Neural progenitor cell (in vitro differentiated cells): ENCODE data around the gene F8. TPM values are rescaled to one million over a fixed set of nuclear protein-coding genes. Genes with fewer than 3 reads are reported as not detected.

Experiments
- DNase-seq: peaks from one replicate; pipeline ENCODE4 v3.0.0-alpha.2; 2016; ENCODE audit warnings: low spot score
- H2AFZ ChIP-seq: fragments of 200-600 bp; sonication (generic); replicated peaks from 2 replicates; pipeline ENCODE4 v1.6.1; 2016; ENCODE audit warnings: antibody characterized with exemption
- H3F3A ChIP-seq: fragments of 200-600 bp; sonication (generic); 2 replicates; pipeline ENCODE4 v1.6.1; 2016; ENCODE audit warnings: antibody characterized with exemption, low read depth
- H3K27ac ChIP-seq: fragments of 200-600 bp; sonication (generic); 2 replicates; pipeline ENCODE4 v1.5.1; 2016; ENCODE audit warnings: mild to moderate bottlenecking
- H3K27me3 ChIP-seq: fragments of 200-600 bp; sonication (generic); 2 replicates; pipeline ENCODE4 v1.6.1; 2016; ENCODE audit warnings: mild to moderate bottlenecking, moderate library complexity
- H3K36me3 ChIP-seq: fragments of 200-600 bp; sonication (generic); 2 replicates; pipeline ENCODE4 v1.5.1; 2016
- H3K4me1 ChIP-seq: fragments of 200-600 bp; sonication (generic); 2 replicates; pipeline ENCODE4 v1.6.1; 2016; ENCODE audit warnings: mixed run types
- H3K4me2 ChIP-seq: fragments of 200-600 bp; sonication (generic); 2 replicates; pipeline ENCODE4 v1.6.1; 2016
- H3K4me3 ChIP-seq: fragments of 200-600 bp; sonication (generic); 2 replicates; pipeline ENCODE4 v1.5.1; 2016
- H3K79me2 ChIP-seq: fragments of 200-600 bp; sonication (generic); 2 replicates; pipeline ENCODE4 v1.6.1; 2016; ENCODE audit warnings: low read depth
- H3K9ac ChIP-seq: fragments of 200-600 bp; sonication (generic); 2 replicates; pipeline ENCODE4 v1.6.1; 2016
- H3K9me3 ChIP-seq: fragments of 200-600 bp; sonication (generic); 2 replicates; pipeline ENCODE4 v1.5.1; 2016; ENCODE audit warnings: low read depth
- H4K20me1 ChIP-seq: fragments of 200-600 bp; sonication (generic); 2 replicates; pipeline ENCODE4 v1.6.1; 2016; ENCODE audit warnings: low read depth
- H3K27ac Mint-ChIP-seq: 3 replicates; pipeline ENCODE4 v1.8.0; 2021; ENCODE audit warnings: mixed read lengths
- H3K27me3 Mint-ChIP-seq: 2 replicates; pipeline ENCODE4 v1.8.0; 2022; ENCODE audit warnings: low read depth, mild to moderate bottlenecking, inconsistent platforms, moderate library complexity, mixed read lengths; ENCODE audit not compliant: insufficient read depth
- H3K36me3 Mint-ChIP-seq: 3 replicates; pipeline ENCODE4 v1.8.0; 2021; ENCODE audit warnings: mixed read lengths
- H3K4me1 Mint-ChIP-seq: 3 replicates; pipeline ENCODE4 v1.8.0; 2021; ENCODE audit warnings: mixed read lengths
- H3K4me3 Mint-ChIP-seq: 3 replicates; pipeline ENCODE4 v1.8.0; 2021; ENCODE audit warnings: mild to moderate bottlenecking, moderate library complexity, mixed read lengths
- H3K9me3 Mint-ChIP-seq: 3 replicates; pipeline ENCODE4 v1.8.0; 2020; ENCODE audit warnings: mixed read lengths
- CTCF ChIP-seq: fragments of 200-600 bp; sonication (generic); IDR thresholded peaks from 2 replicates; pipeline ENCODE4 v1.5.1; 2017; ENCODE audit warnings: antibody characterized with exemption, mild to moderate bottlenecking
- EZH2 ChIP-seq: fragments of 200-600 bp; sonication (generic); IDR thresholded peaks from 2 replicates; pipeline ENCODE4 v1.6.1; 2017; ENCODE audit warnings: antibody characterized with exemption, mild to moderate bottlenecking, moderate library complexity
- EZH2phosphoT487 ChIP-seq: fragments of 200-600 bp; sonication (generic); IDR thresholded peaks from 2 replicates; pipeline ENCODE4 v1.6.1; 2017; ENCODE audit warnings: antibody characterized with exemption
- total RNA-seq: library from RNA; depleted of rRNA; stranded (reverse); fragments of >200 nt; gene quantifications from 2 replicates; pipeline ENCODE4 v1.2.3, GENCODE V29; 2015; ENCODE audit warnings: low replicate concordance

F8 gene
- total RNA-seq, 1 donor from 2014 or later, result 4.8 TPM

- Mint-ChIP-seq H3K4me1 (peaks cover 13% of the 10 kb centered on the region), H3K4me3 (no peak overlapping the region), H3K27me3 (peaks cover 2% of the 10 kb centered on the region), H3K36me3 (no peaks in the 10 kb centered on the region), H3K27ac (no peak overlapping the region), H3K9me3 (peaks cover 17% of the 10 kb centered on the region)
- Histone ChIP-seq H3F3A (no peaks in the 10 kb centered on the region), H3K9ac (no peak overlapping the region), H3K79me2 (no peaks in the 10 kb centered on the region), H3K4me3 (no peak overlapping the region), H3K4me2 (no peak overlapping the region), H3K4me1 (no peaks in the 10 kb centered on the region), H3K36me3 (no peaks in the 10 kb centered on the region), H2AFZ (no peak overlapping the region), H3K9me3 (peaks cover 2% of the 10 kb centered on the region), H4K20me1 (no peaks in the 10 kb centered on the region), H3K27ac (no peak overlapping the region), H3K27me3 (no peaks in the 10 kb centered on the region)
- TF ChIP-seq EZH2phosphoT487 (no peak), CTCF (no peak), EZH2 (no peak)
- no peak for DNase-seq
Measured at GRCh38 chrX:154822029-154822428, 200.5 kb downstream of the F8 start.

- H3K9ac ChIP-seq, result no peak overlapping the region
- H3K27ac ChIP-seq, result no peak overlapping the region
- peaks cover 2% of the 10 kb centered on the region for H3K9me3 ChIP-seq
- no peak overlapping the region for H2AFZ ChIP-seq
- Mint-ChIP-seq H3K27ac (no peak overlapping the region), H3K9me3 (peaks cover 17% of the 10 kb centered on the region), H3K4me1 (peaks cover 13% of the 10 kb centered on the region), H3K4me3 (no peak overlapping the region), H3K36me3 (no peaks in the 10 kb centered on the region), H3K27me3 (peaks cover 2% of the 10 kb centered on the region)
- no peaks in the 10 kb centered on the region for H3K4me1 ChIP-seq
- no peak overlapping the region for H3K4me3 ChIP-seq
- no peak overlapping the region for H3K4me2 ChIP-seq
- no peaks in the 10 kb centered on the region for H3K27me3 ChIP-seq
- no peaks in the 10 kb centered on the region for H4K20me1 ChIP-seq
- no peak for TF ChIP-seq CTCF
- TF ChIP-seq EZH2phosphoT487, result no peak
- no peak for TF ChIP-seq EZH2
- no peaks in the 10 kb centered on the region for H3K36me3 ChIP-seq
- no peak for DNase-seq
- no peaks in the 10 kb centered on the region for H3K79me2 ChIP-seq
- H3F3A ChIP-seq, result no peaks in the 10 kb centered on the region
Measured at GRCh38 chrX:154821523-154821922, 201.0 kb downstream of the F8 start.

GRCh38 chrX:154819771-154820341 is 202.7 kb downstream of the F8 start:
- no peaks in the 10 kb centered on the region for H3K36me3 Mint-ChIP-seq
- no peak for TF ChIP-seq EZH2
- no peak for TF ChIP-seq CTCF
- TF ChIP-seq EZH2phosphoT487, result no peak
- no peak overlapping the region for H3K4me2 ChIP-seq
- H3K27me3 ChIP-seq, result no peaks in the 10 kb centered on the region
- no peaks in the 10 kb centered on the region for H3K79me2 ChIP-seq
- H3K4me3 ChIP-seq, result no peak overlapping the region
- H3K4me1 Mint-ChIP-seq, result peaks cover 13% of the 10 kb centered on the region
- H3F3A ChIP-seq, result no peaks in the 10 kb centered on the region
- peaks cover 7% of the 10 kb centered on the region for H3K9me3 ChIP-seq
- H3K4me1 ChIP-seq, result no peaks in the 10 kb centered on the region
- peaks cover 2% of the 10 kb centered on the region for H3K27me3 Mint-ChIP-seq
- H3K27ac ChIP-seq, result no peak overlapping the region
- peaks cover 4% of the 10 kb centered on the region for H3K36me3 ChIP-seq
- H3K9ac ChIP-seq, result no peak overlapping the region
- H2AFZ ChIP-seq, result no peak overlapping the region
- H3K27ac Mint-ChIP-seq, result no peak overlapping the region
- no peak overlapping the region for H3K4me3 Mint-ChIP-seq
- peaks cover 15% of the 10 kb centered on the region for H3K9me3 Mint-ChIP-seq
- no peaks in the 10 kb centered on the region for H4K20me1 ChIP-seq
- no peak for DNase-seq
